Endothelial cell of umbilical vein (primary cell): ENCODE measurements around the gene SLC16A5. TPM values are rescaled to one million over a fixed set of nuclear protein-coding genes. Genes with fewer than 3 reads are reported as not detected.

Experiments used
- BruUV-seq: library from RNA; stranded (reverse); fragments of 400-500 nt; replicated peaks from 2 replicates; lab custom pipeline; 2021; lab: Mats Ljungman, UMichigan
- CTCF ChIA-PET: fragments of 300-600, 350-600 bp; sonication (Branson Sonifier 250); formaldehyde crosslinking; loops from one replicate; lab custom pipeline; 2021; ENCODE audit warnings: antibody characterized with exemption, inconsistent platforms; lab: Charles Lee
- POLR2A ChIA-PET: fragments of 300-600, 350-600 bp; sonication (Branson Sonifier 250); formaldehyde crosslinking; loops from one replicate; lab custom pipeline; 2021; ENCODE audit warnings: antibody characterized with exemption, inconsistent platforms; lab: Charles Lee
- DNase-seq: peaks from one replicate; pipeline ENCODE4 v3.0.0-alpha.2; 2011; ENCODE audit warnings: low read depth, low spot score
- FAIRE-seq: peaks from 2 replicates; lab custom pipeline; 2011; peaks lifted over from hg19 to GRCh38; lab: Jason Lieb, UNC
- H2AFZ ChIP-seq: 2 replicates; pipeline ENCODE4 v1.6.0; 2012; ENCODE audit warnings: low read depth, low read length, control low read depth, inconsistent platforms
- H3K27ac ChIP-seq: 2 replicates; pipeline ENCODE4 v1.5.1; 2011; ENCODE audit warnings: low read depth, mild to moderate bottlenecking, control low read depth, low read length, moderate library complexity; ENCODE audit not compliant: insufficient read depth
- H3K27me3 ChIP-seq, 2 experiments: 2 replicates each; pipeline versions ENCODE4 v1.6.0 to v1.6.1; 2011; ENCODE audit warnings: low read length in 2 of 2, mixed read lengths in 1 of 2; ENCODE audit not compliant: control insufficient read depth in 2 of 2, insufficient read depth in 2 of 2
- H3K36me3 ChIP-seq, 2 experiments: 2 replicates in 1 of 2; 3 replicates in 1 of 2; pipeline ENCODE4 v1.5.1; 2011; ENCODE audit warnings: low read length in 2 of 2, mild to moderate bottlenecking in 1 of 2, moderate library complexity in 1 of 2; ENCODE audit not compliant: control insufficient read depth in 2 of 2, insufficient read depth in 2 of 2; ENCODE audit errors: extremely low read depth in 1 of 2
- H3K4me1 ChIP-seq: 3 replicates; pipeline ENCODE4 v1.5.1; 2011; ENCODE audit warnings: mild to moderate bottlenecking, low read length; ENCODE audit not compliant: control insufficient read depth, insufficient read depth; ENCODE audit errors: extremely low read depth
- H3K4me2 ChIP-seq: 2 replicates; pipeline ENCODE4 v1.6.1; 2011; ENCODE audit warnings: low read length, control low read depth, mixed read lengths; ENCODE audit not compliant: insufficient read depth
- H3K4me3 ChIP-seq, 3 experiments: fragments of 200-600 bp in 1 of 3; sonication (generic), shearing (Covaris generic) in 1 of 3; replicated peaks in 1 of 3; 2 replicates each; pipeline ENCODE4 v1.5.1; 2011 to 2016; ENCODE audit warnings: control low read depth in 3 of 3, low read length in 3 of 3, mild to moderate bottlenecking in 2 of 3, inconsistent platforms in 1 of 3, low read depth in 1 of 3, moderate library complexity in 1 of 3; ENCODE audit not compliant: insufficient read depth in 1 of 3
- H3K79me2 ChIP-seq: 2 replicates; pipeline ENCODE4 v1.6.0; 2012; ENCODE audit warnings: low read length, inconsistent platforms; ENCODE audit not compliant: control insufficient read depth, insufficient read depth
- H3K9ac ChIP-seq: replicated peaks from 2 replicates; pipeline ENCODE3; 2011; ENCODE audit warnings: low read length, control low read depth; ENCODE audit not compliant: insufficient read depth; ENCODE audit errors: extremely low read depth
- H3K9me1 ChIP-seq: replicated peaks from 3 replicates; pipeline ENCODE4 v1.6.0; 2011; ENCODE audit warnings: mild to moderate bottlenecking, low read length; ENCODE audit not compliant: control insufficient read depth, insufficient read depth; ENCODE audit errors: extremely low read depth
- H3K9me3 ChIP-seq: replicated peaks from 2 replicates; pipeline ENCODE4 v1.5.1; 2012; ENCODE audit warnings: low read length, inconsistent platforms; ENCODE audit not compliant: control insufficient read depth, insufficient read depth
- H4K20me1 ChIP-seq: replicated peaks from 2 replicates; pipeline ENCODE3; 2011; ENCODE audit warnings: mild to moderate bottlenecking, low read length; ENCODE audit not compliant: control insufficient read depth, insufficient read depth; ENCODE audit errors: extremely low read depth
- CTCF ChIP-seq, 2 donors: IDR thresholded peaks; 1 replicate in 1 of 2; 2 replicates in 1 of 2; pipeline ENCODE4 v1.5.1; 2011; ENCODE audit warnings: low read length in 2 of 2, mild to moderate bottlenecking in 2 of 2, moderate library complexity in 2 of 2, control low read depth in 1 of 2, inconsistent platforms in 1 of 2, low read depth in 1 of 2; ENCODE audit not compliant: insufficient read depth in 1 of 2; ENCODE audit errors: extremely low read depth in 1 of 2
- EZH2 ChIP-seq: IDR thresholded peaks from 2 replicates; pipeline ENCODE4 v1.6.1; 2012; ENCODE audit warnings: borderline replicate concordance, low read depth, mild to moderate bottlenecking, moderate library complexity, low read length, inconsistent platforms; ENCODE audit not compliant: severe bottlenecking
- FOS ChIP-seq: IDR thresholded peaks from 2 replicates; pipeline ENCODE4 v1.6.1; 2011; ENCODE audit warnings: mild to moderate bottlenecking, low read length, moderate library complexity, borderline replicate concordance; ENCODE audit not compliant: insufficient read depth
- GATA2 ChIP-seq: IDR thresholded peaks from 2 replicates; pipeline ENCODE4 v1.7.0; 2011; ENCODE audit warnings: low read depth, mild to moderate bottlenecking, moderate library complexity, mixed read lengths, low read length; ENCODE audit not compliant: insufficient read length, insufficient read depth
- JUN ChIP-seq: IDR thresholded peaks from 2 replicates; pipeline ENCODE4 v1.6.1; 2011; ENCODE audit warnings: borderline replicate concordance, low read depth; ENCODE audit not compliant: insufficient read length, insufficient read depth
- MYC ChIP-seq: IDR thresholded peaks from one replicate; pipeline ENCODE4 v1.6.1; 2011; ENCODE audit warnings: mild to moderate bottlenecking, low read depth, low read length
- POLR2A ChIP-seq: IDR thresholded peaks from 2 replicates; pipeline ENCODE4 v1.6.1; 2012; ENCODE audit warnings: low read depth, mild to moderate bottlenecking, control low read depth, low read length
- POLR2AphosphoS5 ChIP-seq: IDR thresholded peaks from 2 replicates; pipeline ENCODE4 v1.6.1; 2012; ENCODE audit warnings: low read depth, mild to moderate bottlenecking, control low read depth, low read length, moderate library complexity; ENCODE audit not compliant: insufficient read depth
- dilution Hi-C: fragments of 300-500 bp; cut with MboI; formaldehyde crosslinking; loops from one replicate; pipeline ENCODE4 v1.15.0; 2019; ENCODE audit warnings: low sequenced_read_pairs; ENCODE audit not compliant: extremely low pct_ligation_motif_present
- intact Hi-C: fragments of 100-400 bp; cut with micrococcal nuclease; formaldehyde crosslinking; loops from one replicate; pipeline ENCODE4 v1.10.0; 2022
- polyA plus RNA-seq, 4 experiments: library from polyadenylated mRNA; depleted of rRNA in 3 of 4; stranded (reverse) in 3 of 4; unstranded in 1 of 4; fragments of >200 nt; gene quantifications; 2 replicates each; pipeline versions ENCODE4 v1.2.1 to v1.2.3, GENCODE V29; 2011 to 2012; ENCODE audit warnings: missing spikeins in 1 of 4
- total RNA-seq: library from RNA; stranded (reverse); gene quantifications from 2 replicates; pipeline ENCODE4 v1.2.3, GENCODE V29; 2021
- TF ChIP-seq, protein P1 (sequence below): IDR thresholded peaks from 2 replicates; pipeline ENCODE4 v1.6.1; 2011; ENCODE audit not compliant: insufficient read depth, insufficient read length

SLC16A5 gene
- total and polyA plus RNA-seq, 2 donors (not counting 3 experiments of a cell fraction or from before 2014, with no cell fraction given), result 16.4 to 23.3 TPM

DNA sequence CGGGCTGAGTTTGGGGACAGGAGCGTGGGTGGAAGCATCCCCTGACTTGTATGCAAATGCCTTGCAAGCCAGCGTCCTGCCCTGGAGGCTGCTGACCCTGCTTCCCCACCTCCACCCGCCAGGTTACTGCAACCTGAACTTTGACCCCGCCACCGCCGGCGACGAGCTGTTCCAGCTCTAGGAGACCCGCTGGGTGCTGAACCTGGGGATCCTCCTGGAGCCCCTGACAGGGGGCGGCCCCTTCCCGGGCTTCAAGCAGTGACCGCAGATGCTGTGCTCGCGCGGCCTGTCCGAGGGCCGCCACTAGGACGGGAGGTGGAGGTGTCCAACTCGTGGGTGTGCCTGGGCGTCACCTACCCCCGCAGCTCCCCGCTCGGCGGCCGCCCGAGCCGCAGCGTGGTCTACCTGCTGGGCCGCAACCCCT, 10.7 kb upstream of the SLC16A5 start:
- H3K4me2 ChIP-seq, result peak overlapping the region; percentile 53
- no peak for FAIRE-seq
- CTCF ChIA-PET, result interaction anchor here (0.8 to 3.5 kb wide), 6 partner anchors 17 to 37 kb away, joined by 3 to 15 read pairs (median 4); partner anchors contain the start of gene ARMC7

More for the DNA sequence above, 10.7 kb upstream of the SLC16A5 start:
- no peaks in the 10 kb centered on the region for H3K9me1 ChIP-seq
- intact Hi-C loops, result loop anchor here (1.0 to 2.0 kb wide), 2 partner anchors 10 to 28 kb away; partner anchors contain the start of gene SLC16A5
- POLR2A ChIA-PET, result no interaction called here
- no peak for TF ChIP-seq CTCF (IDR thresholded peaks at IDR 0.05; ENCODE audit: extremely low read depth in 1 of 2, insufficient read depth in 1 of 2, low read depth in 1 of 2, low read length in 2 of 2)
- TF ChIP-seq, protein P1, sequence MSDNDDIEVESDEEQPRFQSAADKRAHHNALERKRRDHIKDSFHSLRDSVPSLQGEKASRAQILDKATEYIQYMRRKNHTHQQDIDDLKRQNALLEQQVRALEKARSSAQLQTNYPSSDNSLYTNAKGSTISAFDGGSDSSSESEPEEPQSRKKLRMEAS, result no peak
- no peak for TF ChIP-seq POLR2A
- no peak for TF ChIP-seq JUN
- no peak for TF ChIP-seq MYC
- TF ChIP-seq GATA2, result no peak
- TF ChIP-seq POLR2AphosphoS5, result no peak
- TF ChIP-seq EZH2, result no peak
- no peak for TF ChIP-seq FOS
- H3K9me3 ChIP-seq, result no peaks in the 10 kb centered on the region
- no peaks in the 10 kb centered on the region for H4K20me1 ChIP-seq
- peak overlapping the region in 1 of 3 experiments; percentile 34 for H3K4me3 ChIP-seq
- no peaks in the 10 kb centered on the region for H3K79me2 ChIP-seq
- peak overlapping the region; percentile 24 for H3K9ac ChIP-seq
- peak overlapping the region; percentile 16 for H3K27ac ChIP-seq
- peak overlapping the region; percentile 97 for H2AFZ ChIP-seq
- no peak for DNase-seq
- no peaks in the 10 kb centered on the region for H3K27me3 ChIP-seq
- H3K4me1 ChIP-seq, result peaks cover 16% of the 10 kb centered on the region
- dilution Hi-C loops, result no loop called here
- BruUV-seq, result no TSS peak
- no peaks in the 10 kb centered on the region for H3K36me3 ChIP-seq
